D721Med (cell line): Measurements from ENCODE around the gene SLC18A3.

Experiments used
- DNase-seq: peaks from one replicate; pipeline ENCODE4 v3.0.0; 2011; ENCODE audit warnings: low spot score; ENCODE audit not compliant: insufficient read length
- FAIRE-seq: peaks from 2 replicates; lab custom pipeline; 2011; peaks lifted over from hg19 to GRCh38; lab: Jason Lieb, UNC
- TF ChIP-seq, protein P1 (sequence below): IDR thresholded peaks from 2 replicates; pipeline ENCODE4 v1.5.1; 2012; ENCODE audit warnings: mild to moderate bottlenecking, control low read depth; ENCODE audit not compliant: insufficient read depth; ENCODE audit errors: missing control alignments

SLC18A3 gene

GRCh38 chr10:49606981-49607535, 3.1 kb upstream of the SLC18A3 start:
- TF ChIP-seq, protein P1, sequence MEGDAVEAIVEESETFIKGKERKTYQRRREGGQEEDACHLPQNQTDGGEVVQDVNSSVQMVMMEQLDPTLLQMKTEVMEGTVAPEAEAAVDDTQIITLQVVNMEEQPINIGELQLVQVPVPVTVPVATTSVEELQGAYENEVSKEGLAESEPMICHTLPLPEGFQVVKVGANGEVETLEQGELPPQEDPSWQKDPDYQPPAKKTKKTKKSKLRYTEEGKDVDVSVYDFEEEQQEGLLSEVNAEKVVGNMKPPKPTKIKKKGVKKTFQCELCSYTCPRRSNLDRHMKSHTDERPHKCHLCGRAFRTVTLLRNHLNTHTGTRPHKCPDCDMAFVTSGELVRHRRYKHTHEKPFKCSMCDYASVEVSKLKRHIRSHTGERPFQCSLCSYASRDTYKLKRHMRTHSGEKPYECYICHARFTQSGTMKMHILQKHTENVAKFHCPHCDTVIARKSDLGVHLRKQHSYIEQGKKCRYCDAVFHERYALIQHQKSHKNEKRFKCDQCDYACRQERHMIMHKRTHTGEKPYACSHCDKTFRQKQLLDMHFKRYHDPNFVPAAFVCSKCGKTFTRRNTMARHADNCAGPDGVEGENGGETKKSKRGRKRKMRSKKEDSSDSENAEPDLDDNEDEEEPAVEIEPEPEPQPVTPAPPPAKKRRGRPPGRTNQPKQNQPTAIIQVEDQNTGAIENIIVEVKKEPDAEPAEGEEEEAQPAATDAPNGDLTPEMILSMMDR = no peak
- DNase-seq (peak; percentile 2), FAIRE-seq (no peak)

DNA sequence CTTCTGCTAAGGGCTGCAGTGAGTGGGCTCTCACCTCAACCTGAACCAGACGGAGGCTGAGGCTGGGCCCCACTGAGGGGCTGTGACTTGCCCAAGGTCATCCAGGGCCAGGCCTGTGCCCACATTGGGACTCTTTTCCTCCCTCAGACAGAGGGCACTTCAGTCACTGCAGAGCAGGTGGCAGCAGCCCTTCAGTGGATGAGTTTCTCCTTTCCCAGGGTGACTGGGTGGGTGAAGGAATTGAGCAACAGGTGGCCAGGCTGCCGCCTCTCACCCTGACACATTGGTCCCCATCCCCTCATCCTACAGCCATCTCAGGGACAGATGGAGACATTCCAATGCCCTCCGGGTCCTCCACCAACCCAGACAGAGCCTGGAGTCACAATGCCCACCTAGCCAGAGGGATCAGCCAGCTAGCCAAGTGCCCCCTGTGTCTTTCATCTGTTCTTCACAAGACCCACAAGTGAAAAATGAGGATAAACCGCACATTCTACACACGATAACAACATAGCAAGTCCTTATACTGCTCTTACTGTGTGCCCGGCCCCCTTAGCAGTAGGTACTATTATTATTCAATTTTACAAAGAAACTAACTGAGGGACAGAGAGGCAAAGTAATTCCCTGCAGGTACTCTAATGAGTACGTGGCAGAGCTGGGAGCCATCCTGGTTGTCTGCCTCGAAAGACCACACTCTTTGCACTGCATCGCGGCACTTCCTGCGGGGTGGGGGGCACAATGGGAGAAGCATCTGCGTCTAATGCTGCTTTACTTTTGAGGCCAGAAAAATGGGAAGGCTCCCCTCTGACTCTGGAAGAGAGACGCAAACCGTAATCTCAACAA, 1.7 kb upstream of the SLC18A3 start:
- DNase-seq (no peak), FAIRE-seq (no peak)
- TF ChIP-seq, protein P1 = no peak

DNA sequence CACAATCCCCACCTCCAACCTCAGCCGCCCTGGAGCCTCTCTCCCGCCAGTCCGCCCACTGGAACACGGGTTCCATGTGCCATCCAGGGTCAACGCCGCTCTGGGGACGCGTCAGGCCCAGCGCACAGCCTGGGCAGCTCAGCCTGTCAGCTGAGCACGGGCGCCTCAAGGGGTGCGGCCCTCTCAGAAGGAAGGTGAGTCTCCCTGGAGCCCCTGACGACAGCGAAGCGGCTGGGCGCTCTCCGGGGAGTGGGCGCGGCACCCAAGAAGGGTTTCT, 1.2 kb upstream of the SLC18A3 start:
- TF ChIP-seq, protein P1 = no peak
- FAIRE-seq (no peak), DNase-seq (no peak)

DNA sequence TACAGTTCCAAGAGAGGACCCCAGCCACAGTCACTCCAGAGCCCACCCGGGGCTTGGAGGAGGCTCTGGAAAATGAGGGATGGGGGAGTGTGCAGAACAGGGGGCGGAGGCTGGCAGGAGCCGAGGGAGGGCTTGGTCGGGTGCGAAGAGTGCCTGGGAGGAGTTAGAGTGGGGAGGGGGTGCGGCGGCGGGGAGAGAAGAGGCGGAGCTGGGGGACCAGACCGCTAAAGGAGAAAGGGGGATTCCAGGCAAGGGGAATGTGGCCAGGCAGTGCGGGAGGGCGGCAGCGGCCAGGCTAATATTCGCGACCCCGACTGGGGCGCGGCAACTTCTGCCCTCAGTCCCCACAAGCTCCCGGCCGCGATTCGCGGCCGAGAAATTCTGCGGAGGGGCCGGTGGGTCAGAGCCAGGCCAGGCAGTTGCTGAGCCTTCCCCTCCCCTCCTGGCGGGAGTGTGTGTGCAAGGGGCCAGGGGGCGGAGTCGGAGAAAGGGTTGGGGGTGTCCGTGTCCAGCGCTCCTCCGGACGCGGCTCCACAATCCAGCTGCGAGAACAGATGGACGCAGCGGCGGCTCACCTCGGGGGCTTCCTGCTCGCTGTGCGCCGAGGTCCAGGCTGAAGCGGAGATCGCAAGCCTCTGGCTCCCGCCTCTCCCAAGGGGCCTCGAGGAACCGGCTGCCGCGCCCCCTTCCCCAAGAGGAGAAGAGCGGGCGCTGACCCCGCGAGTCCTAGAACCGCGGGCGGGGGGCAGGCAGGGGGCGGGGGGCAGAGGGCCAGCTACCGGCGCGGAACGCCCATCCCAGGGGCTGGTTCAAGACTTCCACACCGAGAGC, 612 bp upstream of the SLC18A3 start:
- FAIRE-seq (no peak), DNase-seq (peak; percentile 79)
- TF ChIP-seq, protein P1 = no peak

- no peak for DNase-seq
- no peak for FAIRE-seq
- TF ChIP-seq, protein P1 = no peak
Measured at GRCh38 chr10:49610458-49611165, 502 bp downstream of the SLC18A3 start.

GRCh38 chr10:49611166-49611815, 1.2 kb downstream of the SLC18A3 start:
- peak; percentile 73 for DNase-seq
- no peak for FAIRE-seq
- TF ChIP-seq, protein P1 = no peak
